NCI-H128 (cell line): ENCODE data around the gene TRIM59.

Experiments used
- DNase-seq: peaks from one replicate; lab custom pipeline; 2025; ENCODE audit not compliant: unreplicated experiment; lab: John Stamatoyannopoulos, UW

TRIM59 gene, protein sequence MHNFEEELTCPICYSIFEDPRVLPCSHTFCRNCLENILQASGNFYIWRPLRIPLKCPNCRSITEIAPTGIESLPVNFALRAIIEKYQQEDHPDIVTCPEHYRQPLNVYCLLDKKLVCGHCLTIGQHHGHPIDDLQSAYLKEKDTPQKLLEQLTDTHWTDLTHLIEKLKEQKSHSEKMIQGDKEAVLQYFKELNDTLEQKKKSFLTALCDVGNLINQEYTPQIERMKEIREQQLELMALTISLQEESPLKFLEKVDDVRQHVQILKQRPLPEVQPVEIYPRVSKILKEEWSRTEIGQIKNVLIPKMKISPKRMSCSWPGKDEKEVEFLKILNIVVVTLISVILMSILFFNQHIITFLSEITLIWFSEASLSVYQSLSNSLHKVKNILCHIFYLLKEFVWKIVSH

DNA sequence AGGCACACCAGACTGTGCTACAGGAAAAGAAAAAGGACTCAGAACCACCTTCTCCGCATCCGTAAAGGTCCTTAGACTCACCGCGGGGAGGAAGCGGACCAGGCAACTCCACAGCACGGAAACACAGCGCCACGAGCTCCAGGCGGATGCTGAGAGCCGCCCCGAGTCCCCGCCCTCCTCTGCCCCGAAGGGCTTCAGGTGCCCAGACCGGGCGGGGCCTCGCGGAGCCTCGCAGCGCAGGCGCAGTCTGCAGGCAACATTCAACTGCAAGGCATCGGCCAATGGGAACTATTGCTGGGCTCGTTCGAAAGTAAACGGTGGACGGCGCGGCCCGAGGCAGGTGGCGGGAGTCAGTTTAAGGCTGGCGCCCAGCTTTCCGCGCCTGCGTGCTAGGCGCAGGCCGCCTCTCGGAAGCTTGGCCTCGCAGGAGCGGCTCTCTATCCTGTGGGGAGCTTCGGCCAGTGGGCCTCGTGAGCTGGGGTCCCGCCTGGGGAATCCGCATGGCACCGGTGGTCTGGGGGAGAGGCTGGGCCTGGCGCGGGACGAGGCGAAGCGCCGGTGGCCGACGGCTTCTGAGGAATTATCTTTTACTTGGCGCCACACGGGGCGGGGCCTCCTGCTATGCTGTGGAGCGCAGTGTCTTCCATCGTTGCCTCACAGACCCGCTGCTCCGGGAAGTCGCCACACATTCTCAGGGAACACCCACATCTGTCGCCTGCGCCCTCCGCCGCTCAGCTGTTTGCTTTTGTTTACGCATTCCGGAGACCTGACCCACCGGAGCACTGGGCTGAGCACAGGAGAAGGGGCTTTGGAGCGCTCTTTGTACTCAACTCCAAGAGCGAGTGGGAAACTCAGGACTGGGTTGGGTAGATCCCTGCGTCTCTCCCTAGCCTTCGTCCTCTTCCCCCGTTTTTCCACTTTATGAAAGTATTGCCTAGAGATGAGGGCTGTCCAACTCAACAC lies at the start of gene TRIM59:
Gene TRIM59 (minus strand): TSS at position 151 of the 963 bp plus-strand sequence. CDS start 10,603 bp downstream, outside the sequence.
- no peak for DNase-seq

DNA sequence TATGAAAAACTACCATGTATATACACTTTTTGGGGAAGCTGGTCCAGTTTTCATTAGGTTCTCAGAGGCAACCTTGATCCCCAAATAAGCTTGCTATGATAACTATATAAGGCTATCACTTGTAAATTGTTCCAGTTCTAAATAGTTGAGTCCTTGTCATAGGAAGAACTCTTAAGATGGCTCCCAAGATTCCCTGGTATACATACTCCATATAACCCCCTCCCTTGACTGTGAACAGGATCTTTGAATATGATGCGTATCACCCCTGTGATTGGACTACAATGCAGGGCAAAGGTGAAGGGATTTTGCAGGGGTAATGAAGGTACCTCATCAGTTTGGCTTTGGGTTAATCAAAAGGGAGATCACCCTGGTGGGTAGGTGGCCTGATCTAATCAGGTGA lies 48.6 kb upstream of the TRIM59 start:
- DNase-seq, result no peak

DNA sequence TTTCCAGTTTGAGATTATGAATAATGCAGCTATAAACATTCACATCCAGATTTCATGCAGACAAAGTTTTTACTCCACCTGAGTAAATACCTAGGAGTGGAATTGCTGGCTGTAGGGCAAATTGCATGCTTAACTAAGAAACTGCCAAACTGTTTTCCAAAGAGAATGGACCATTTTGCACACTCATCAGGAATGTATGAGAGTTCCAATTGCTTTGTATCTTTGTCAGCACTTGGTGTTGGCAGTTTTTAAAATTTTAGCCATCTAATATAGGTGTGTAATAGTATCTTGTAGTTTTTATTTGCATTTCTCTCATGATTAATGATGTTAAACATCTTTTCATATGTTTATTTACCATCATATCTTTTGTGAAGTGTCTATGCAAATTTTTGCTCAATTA lies 40.6 kb upstream of the TRIM59 start:
- DNase-seq, result no peak

DNA sequence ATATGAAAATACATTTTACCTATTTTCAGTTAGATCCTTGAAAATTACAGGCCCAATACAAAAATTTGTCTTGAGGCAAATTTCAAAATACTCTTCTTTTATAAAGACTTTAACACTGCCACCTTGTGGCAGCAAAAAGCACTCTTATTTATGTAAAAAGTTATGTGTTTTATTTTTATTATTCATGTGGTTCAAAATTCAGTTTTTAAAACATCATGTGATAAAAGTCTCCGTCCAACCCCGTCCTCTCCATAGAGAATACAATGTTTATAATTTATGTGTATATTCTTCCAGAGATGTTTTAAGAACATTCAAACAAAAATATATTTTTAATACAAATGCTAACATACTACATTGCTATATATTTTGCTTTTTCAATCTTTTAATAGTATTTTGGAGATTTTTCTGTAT lies 36.9 kb upstream of the TRIM59 start:
- DNase-seq, result no peak

DNA sequence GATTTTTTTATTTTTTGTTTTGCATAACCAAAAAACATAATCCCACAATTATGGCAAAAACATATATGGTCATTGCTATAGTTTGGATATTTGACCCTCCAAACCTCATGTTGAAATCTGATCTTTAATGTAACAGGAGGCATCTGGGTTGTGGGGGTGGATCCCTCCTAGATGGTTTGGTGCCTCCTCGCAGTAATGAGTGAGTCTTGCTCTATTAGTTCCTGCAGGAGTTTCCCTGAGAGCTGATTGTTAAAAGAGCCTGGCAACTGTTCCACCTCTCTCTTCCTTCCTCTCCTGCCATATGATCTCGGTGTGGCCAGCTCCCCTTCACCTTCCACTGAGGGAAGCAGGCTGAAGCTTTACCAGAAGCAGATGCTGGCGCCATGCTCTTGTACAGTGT lies 33.2 kb upstream of the TRIM59 start:
- no peak for DNase-seq

DNA sequence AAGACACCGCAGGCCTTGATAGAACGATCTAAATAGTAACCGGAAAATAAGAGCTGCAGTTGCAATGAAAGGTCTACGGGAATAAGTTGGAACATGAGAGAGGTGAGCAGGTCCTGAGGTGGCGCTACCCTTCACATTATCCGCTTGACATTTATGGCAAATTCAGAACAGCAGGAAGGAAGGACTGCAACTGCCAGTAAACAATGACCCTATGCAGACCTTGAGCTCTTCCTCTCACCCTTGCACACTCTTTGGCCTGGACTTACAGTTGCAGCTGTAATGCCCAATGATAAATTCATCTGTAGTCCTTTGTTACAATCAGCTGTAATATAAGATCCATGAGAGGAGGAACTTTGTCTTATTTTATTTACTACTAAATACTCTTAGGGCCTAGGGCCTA lies 32.3 kb upstream of the TRIM59 start:
- no peak for DNase-seq

DNA sequence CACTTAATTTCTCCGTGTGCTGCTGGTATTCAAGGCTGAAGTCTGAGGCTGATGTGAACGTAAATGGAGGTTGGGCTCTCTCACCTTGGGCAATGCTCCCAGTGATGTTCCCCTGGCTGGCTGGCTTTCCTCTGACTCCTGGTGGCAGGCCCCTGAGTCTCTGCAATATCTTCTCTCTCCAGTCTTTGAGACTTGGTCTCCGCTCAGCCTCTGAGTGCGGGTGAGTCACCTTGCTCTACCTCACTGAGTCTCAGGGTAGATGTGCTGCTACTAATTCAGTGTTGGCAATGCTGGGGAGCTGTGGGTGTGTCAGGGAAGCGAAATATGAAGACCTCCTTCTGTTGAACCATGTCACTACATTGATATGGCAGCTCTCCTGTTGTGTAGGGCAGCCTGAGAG lies 31.3 kb upstream of the TRIM59 start:
- no peak for DNase-seq

DNA sequence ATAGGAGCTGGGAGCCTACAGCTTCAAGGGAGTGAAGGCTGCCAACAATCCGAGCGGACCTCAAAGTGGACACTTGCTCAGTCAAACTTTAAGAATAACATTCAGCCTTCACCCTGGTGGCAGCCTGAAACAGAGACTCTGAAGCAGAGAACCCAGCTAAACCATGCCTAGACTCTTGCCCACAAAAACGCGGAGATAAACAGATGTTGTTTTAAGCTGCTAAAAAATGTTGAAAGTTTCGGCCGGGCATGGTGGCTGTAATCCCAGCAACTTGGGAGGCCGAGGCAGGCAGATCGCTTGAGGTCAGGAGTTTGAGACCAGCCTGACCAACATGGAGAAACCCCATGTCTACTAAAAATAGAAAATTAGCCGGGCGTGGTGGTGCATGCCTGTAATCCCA lies 29.8 kb upstream of the TRIM59 start:
- no peak for DNase-seq

DNA sequence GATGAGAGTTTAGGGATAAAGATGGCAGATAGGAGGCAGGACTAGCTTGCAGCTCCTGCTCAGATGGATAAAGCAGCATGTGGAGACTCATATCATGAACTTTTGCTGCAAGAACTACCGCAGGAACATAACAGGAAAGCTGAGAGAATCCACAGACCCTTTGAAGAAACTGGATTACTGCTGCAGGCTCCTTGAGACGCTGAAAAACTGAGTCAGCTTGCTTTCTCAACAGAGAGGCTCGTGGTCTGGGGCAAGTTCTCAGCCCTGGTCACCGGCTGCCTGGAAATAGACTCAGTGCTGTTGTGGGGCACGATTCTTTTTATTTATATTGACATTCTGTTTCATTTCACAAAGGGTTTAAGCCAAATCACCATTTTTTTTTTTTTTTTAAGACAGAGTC lies 28.8 kb upstream of the TRIM59 start:
- no peak for DNase-seq

DNA sequence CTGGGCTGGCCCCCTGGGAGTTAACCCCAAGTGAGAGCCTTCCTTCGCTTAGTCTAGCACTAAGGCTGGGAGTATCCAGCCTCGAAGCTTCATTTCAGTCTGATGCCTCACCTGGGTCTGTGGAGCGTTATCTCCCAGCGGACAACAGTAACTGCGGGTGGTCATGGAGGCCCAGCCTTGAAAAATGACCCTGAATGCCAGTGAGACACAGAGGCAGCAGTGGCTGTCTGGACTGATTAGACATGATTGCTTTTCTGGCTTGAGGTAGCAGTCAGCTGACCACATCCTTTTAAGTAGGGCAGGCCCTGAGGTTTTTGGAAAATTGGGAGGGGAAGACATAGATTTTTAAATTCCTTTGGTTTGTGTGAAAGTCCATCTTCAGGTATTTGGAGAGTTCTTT lies 28.2 kb upstream of the TRIM59 start:
- DNase-seq, result no peak

DNA sequence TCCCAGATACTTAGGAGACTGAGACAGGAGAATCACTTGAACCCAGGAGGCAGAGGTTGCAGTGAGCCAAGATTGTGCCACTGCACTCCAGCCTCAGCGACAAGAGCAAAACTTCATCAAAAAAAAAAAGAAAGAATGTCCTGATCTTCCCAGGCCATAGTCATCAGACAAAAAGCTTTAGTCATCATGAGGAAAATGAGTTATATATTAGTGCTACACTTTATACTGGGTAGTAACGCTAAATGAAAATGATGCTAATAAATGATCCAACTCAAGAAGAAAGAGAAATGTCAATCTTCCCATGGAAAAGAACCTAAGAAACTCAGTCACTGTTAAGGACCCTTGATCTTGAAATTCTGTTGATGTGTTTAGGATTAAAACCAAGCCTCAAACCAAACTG lies 26.3 kb upstream of the TRIM59 start:
- DNase-seq, result no peak

DNA sequence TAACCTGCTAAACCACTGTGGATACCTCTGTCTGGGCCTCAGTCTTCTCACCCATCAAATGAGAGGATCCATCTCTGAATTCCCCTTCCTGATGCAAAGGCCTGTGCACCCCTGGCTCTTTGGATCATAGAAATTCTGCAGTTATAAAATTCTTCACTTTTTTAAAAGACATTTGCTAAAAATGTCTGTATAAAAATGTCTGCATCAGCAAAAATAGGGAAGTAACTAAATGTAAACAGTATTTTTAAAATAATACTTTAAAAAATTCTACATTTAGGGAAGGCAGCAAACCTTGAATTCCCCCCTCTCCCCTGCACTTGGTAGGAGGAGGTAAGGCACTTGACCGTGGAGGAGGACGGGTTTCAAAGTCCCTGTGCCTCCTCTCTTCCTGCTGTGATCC lies 25.6 kb upstream of the TRIM59 start:
- DNase-seq, result no peak

DNA sequence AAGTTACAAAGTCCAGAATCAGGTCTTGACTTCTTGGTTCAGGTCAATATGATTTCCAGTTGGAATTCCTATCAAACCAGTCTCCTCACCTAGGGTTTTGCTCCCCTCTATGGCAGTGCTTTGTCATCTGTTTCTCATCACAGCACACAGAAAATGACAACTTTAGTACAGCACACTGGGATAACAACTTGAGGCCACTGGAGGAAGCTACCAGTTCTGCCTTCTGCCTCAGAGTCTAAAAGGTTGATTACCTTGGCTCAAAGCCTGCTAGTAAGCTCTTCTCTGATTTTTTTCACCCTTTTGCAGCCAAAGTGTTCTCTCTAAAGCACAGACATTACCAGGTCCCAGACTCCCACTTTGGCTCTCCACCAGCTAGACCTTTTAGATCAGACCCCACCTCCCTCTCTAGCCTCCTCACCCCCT lies 24.8 kb upstream of the TRIM59 start:
- DNase-seq, result no peak

DNA sequence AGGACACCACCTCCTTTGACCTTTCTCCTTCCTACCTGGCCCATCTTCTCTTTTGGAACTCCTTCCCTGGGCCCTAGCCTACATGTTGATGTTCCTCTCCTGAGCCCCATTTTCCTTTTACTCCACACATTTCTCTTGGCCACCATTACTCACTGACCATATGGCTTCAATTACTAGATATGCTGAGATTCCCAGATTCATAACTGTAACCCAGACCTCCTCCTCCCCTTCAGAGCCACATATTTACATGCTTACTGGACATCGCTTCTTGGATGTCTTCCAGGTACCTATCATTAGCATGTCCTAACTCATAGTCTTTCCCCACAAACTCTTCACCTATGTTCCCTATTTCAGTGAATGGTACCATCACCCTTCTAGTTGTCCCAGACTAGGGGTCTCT lies 24.4 kb upstream of the TRIM59 start:
- DNase-seq, result no peak

DNA sequence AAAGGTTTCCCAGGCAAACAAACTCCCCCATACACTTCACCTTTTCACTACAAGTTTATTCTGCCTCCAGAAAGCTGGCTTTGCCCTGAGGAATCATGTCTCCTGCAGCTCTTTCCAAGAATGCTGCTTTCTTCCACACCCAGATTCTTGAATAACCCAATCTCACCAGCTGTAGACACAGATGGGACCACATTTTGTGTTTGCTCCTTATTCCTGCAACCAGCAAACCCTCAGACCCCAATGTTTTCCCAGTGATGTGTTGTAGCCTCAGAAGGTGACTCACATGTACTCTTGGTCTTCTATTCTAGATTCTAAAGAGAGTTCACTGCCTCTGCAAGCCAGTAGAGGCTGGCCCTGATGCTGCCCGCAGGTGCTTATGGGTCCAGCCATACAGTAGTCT lies 23.6 kb upstream of the TRIM59 start:
- DNase-seq, result no peak

DNA sequence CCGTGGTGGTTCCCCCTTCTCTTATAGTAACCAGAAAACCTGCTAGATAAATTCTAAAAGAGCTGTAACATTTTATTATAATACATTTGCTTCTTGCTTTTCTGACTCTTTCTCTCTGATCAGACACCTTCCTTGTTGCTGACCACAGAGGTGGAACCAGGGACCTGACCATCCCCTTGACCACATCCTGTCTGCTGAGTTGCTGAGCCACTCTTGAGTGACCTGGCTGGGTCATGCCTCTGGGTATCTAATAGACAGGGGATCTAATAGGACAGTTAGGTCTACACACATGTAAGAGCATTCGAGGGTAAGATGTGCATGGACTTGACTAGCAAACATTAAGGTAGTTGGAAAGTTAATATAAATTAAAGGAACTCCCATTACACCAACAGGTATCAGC lies 22.8 kb upstream of the TRIM59 start:
- DNase-seq, result no peak

DNA sequence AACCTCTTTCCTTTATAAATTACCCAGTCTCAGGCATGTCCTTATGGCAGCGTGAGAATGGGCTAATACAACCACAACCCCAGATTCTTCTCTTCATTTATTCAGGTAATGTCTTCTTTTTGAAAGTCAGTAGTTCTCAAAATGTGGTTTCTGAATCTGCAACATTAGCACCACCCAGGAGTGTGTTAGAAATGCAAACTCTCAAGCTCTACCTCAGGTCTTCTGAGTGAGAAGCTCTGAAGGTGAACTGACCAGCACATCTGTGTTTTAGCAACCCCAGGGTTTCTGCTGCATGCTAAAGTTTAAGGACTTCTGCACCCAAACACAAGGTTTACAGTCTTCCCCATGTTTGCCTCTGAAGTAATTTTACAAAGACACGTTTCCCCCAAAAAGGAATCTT lies 22.3 kb upstream of the TRIM59 start:
- no peak for DNase-seq

DNA sequence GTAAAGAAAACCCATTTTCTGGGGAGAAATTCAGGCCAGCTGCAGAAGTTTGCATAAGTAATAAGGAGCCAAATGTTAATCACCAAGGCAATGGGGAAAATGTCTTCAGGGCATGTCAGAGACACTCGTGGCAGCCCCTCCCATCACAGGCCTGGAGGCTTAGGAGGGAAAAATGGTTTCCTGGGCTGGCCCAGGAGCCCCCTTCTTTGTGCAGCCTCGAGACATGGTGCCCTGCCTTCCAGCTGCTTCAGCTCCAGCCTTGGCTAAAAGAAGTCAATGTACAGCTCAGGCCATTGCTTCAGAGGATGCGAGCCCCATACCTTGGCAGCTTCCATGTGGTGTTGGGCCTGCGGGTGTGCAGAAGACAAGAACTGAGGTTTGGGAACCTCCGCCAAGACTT lies 20.6 kb upstream of the TRIM59 start:
- no peak for DNase-seq

DNA sequence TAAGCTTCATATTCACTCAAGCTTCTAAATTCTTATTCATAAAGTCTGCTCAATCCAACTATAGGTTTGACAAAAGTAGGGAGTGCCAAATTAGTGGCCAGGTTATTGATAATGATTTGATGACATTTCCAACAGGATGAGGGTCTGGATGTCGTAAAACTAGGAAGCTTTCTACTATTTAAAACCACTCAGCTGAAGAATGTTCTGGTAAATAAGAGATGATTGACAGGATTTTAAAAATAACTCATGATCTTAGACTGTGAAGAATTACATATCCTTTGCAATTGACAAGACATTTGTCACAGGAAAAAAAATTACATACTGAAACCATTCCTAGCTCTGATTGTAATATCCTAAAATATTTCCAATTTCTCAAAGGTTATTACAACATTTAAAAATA lies 15.4 kb upstream of the TRIM59 start:
- DNase-seq, result no peak

DNA sequence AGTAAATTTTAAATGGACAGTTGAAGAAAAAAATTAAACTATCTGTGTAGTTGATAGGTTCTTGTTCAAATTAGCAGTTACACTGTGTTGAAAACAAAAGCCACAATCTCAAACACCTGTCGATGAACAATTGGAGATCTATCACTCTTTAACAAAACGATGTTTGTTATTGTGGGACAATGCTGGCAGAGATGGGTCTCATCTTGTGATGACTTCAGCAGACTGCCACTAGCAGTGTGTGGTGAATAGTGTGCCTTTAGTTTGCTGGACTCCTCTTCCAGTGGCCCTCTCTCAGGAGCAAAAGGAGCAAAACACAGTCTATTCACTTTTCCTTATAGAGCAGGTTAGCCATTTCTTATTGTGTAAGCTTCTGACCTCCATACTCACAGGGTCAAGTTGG lies 14.7 kb upstream of the TRIM59 start:
- DNase-seq, result no peak

DNA sequence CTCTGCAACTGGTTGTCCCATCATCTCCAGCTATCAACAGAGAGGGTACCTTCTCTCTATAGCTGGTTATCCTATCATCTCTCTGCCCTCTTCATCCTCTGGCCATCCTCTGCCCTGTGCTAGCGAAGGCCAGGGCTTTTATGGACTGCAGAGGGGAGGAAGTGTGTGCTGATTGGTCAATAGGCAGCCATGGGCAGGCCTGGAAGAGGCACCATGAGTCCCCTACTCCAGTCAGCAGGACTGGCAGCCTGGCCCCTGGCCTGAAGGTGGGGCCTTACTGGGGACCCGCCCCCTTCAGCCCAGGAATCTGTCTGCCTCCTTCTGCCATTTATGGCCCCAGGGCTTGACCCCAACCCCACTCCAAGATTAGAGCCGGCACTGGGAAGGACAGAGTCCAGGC lies 10.4 kb upstream of the TRIM59 start:
- DNase-seq, result no peak

DNA sequence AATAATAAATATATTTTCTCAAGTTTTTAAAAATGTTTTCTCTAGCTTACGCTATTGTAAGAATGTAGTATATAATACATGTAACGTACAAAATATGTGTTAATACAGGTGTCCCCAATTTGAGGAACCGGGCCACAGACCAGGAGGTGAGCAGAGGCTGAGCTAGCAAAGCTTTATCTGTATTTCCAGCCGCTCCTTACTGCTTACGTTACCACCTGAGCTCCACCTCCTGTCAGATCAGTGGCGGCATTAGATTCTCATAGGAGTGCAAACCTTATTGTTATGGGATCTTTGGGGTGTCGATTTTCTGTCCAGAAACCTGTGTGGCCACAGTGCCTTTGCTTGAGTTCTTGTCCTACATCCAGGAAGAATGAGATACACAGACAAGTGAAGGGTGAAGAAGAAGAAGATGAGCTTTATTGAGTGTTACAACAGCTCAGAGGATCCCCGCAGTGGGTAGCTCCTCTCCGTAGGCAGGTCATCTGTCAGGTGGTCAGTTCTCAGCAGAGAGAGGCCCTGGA lies 9.9 kb upstream of the TRIM59 start:
- no peak for DNase-seq
